Tibial nerve (tissue), 3 donors: ENCODE results near the gene PLEKHG1.

ENCODE experiments used
- POLR2A ChIP-seq, 2 donors: fragments of 450-650 bp; IDR thresholded peaks; one replicate each; pipeline ENCODE4 v1.6.1; 2017; ENCODE audit warnings: antibody characterized with exemption in 2 of 2, mild to moderate bottlenecking in 2 of 2, moderate library complexity in 2 of 2
- TF ChIP-seq, protein P1 (sequence below), 5 experiments: fragments of 200-600 bp in 3 of 5; fragments of 450-650 bp in 2 of 5; sonication (generic) in 3 of 5; IDR thresholded peaks; one replicate each; pipeline ENCODE4 v1.5.1; 2016 to 2019; ENCODE audit warnings: antibody characterized with exemption in 5 of 5, mild to moderate bottlenecking in 3 of 5, moderate library complexity in 2 of 5

- TF ChIP-seq, protein P1, sequence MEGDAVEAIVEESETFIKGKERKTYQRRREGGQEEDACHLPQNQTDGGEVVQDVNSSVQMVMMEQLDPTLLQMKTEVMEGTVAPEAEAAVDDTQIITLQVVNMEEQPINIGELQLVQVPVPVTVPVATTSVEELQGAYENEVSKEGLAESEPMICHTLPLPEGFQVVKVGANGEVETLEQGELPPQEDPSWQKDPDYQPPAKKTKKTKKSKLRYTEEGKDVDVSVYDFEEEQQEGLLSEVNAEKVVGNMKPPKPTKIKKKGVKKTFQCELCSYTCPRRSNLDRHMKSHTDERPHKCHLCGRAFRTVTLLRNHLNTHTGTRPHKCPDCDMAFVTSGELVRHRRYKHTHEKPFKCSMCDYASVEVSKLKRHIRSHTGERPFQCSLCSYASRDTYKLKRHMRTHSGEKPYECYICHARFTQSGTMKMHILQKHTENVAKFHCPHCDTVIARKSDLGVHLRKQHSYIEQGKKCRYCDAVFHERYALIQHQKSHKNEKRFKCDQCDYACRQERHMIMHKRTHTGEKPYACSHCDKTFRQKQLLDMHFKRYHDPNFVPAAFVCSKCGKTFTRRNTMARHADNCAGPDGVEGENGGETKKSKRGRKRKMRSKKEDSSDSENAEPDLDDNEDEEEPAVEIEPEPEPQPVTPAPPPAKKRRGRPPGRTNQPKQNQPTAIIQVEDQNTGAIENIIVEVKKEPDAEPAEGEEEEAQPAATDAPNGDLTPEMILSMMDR (IDR thresholded peaks at IDR 0.05) = no peak
- no peak for TF ChIP-seq POLR2A (IDR thresholded peaks at IDR 0.05)
Observed at GRCh38 chr6:150622941-150623874, 23.5 kb downstream of the PLEKHG1 start.
